MM.1S (cell line): ENCODE results near the gene ELFN1.

Source experiments
- DNase-seq: peaks from one replicate; pipeline ENCODE4 v3.0.0-alpha.2; 2015
- H2AFZ ChIP-seq: fragments of 300-600 bp; sonication (generic); 2 replicates; pipeline ENCODE4 v1.6.0; 2016; ENCODE audit warnings: antibody characterized with exemption, low read length
- H3F3A ChIP-seq: fragments of 300-600 bp; sonication (generic); 2 replicates; pipeline ENCODE4 v1.6.1; 2016; ENCODE audit warnings: mild to moderate bottlenecking, antibody characterized with exemption, low read length, moderate library complexity, mixed read lengths; ENCODE audit not compliant: insufficient read depth
- H3K27ac ChIP-seq: fragments of 300-600 bp; sonication (generic); 2 replicates; pipeline ENCODE4 v1.5.1; 2016; ENCODE audit warnings: mild to moderate bottlenecking, low read length
- H3K27me3 ChIP-seq: fragments of 300-600 bp; sonication (generic); replicated peaks from 2 replicates; pipeline ENCODE4 v1.6.0; 2016; ENCODE audit warnings: low read length; ENCODE audit not compliant: insufficient read depth
- H3K36me3 ChIP-seq: fragments of 300-600 bp; sonication (generic); replicated peaks from 2 replicates; pipeline ENCODE4 v1.6.1; 2016; ENCODE audit warnings: mild to moderate bottlenecking, low read length, mixed read lengths; ENCODE audit not compliant: insufficient read depth
- H3K4me1 ChIP-seq: fragments of 300-600 bp; sonication (generic); 2 replicates; pipeline ENCODE4 v1.6.1; 2016; ENCODE audit warnings: low read length, mixed read lengths
- H3K4me2 ChIP-seq: fragments of 300-600 bp; sonication (generic); 2 replicates; pipeline ENCODE4 v1.6.0; 2016; ENCODE audit warnings: low read depth, low read length
- H3K4me3 ChIP-seq: fragments of 300-600 bp; sonication (generic); 2 replicates; pipeline ENCODE4 v1.5.1; 2016; ENCODE audit warnings: low read length, mixed read lengths
- H3K79me2 ChIP-seq: fragments of 300-600 bp; sonication (generic); 2 replicates; pipeline ENCODE4 v1.6.1; 2016; ENCODE audit warnings: mixed run types, low read length, mixed read lengths
- H3K9ac ChIP-seq: fragments of 300-600 bp; sonication (generic); 2 replicates; pipeline ENCODE4 v1.6.1; 2016; ENCODE audit warnings: low read length, mixed read lengths
- H3K9me2 ChIP-seq: fragments of 300-600 bp; sonication (generic); replicated peaks from 2 replicates; pipeline ENCODE4 v1.6.1; 2016; ENCODE audit warnings: mild to moderate bottlenecking, low read length, mixed read lengths; ENCODE audit not compliant: insufficient read depth
- H3K9me3 ChIP-seq: fragments of 300-600 bp; sonication (generic); replicated peaks from 2 replicates; pipeline ENCODE4 v1.6.1; 2016; ENCODE audit warnings: mild to moderate bottlenecking, low read length, mixed read lengths; ENCODE audit not compliant: insufficient read depth
- H4K20me1 ChIP-seq: fragments of 300-600 bp; sonication (generic); 2 replicates; pipeline ENCODE4 v1.6.1; 2016; ENCODE audit warnings: mild to moderate bottlenecking, low read length, moderate library complexity, mixed read lengths; ENCODE audit not compliant: insufficient read depth
- CTCF ChIP-seq: fragments of 300-600 bp; sonication (generic); IDR thresholded peaks from 2 replicates; pipeline ENCODE4 v1.5.1; 2016; ENCODE audit warnings: antibody characterized with exemption, low read length, mixed read lengths
- EZH2 ChIP-seq: fragments of 300-600 bp; sonication (generic); optimal IDR thresholded peaks from 2 replicates; pipeline ENCODE3; 2017; ENCODE audit warnings: low read depth, mild to moderate bottlenecking, antibody characterized with exemption, low read length, mixed read lengths
- EZH2phosphoT487 ChIP-seq: fragments of 300-600 bp; sonication (generic); IDR thresholded peaks from 2 replicates; pipeline ENCODE4 v1.6.1; 2018; ENCODE audit warnings: antibody characterized with exemption, low read length

The ELFN1 gene

GRCh38 chr7:1622441-1622840 lies 47.6 kb upstream of the ELFN1 start:
- Histone ChIP-seq H3F3A (no peaks in the 10 kb centered on the region), H3K79me2 (no peaks in the 10 kb centered on the region), H2AFZ (no peak overlapping the region), H3K4me1 (no peaks in the 10 kb centered on the region), H3K4me2 (no peak overlapping the region), H4K20me1 (no peaks in the 10 kb centered on the region), H3K4me3 (no peak overlapping the region), H3K9me3 (no peaks in the 10 kb centered on the region), H3K9ac (no peak overlapping the region), H3K9me2 (no peaks in the 10 kb centered on the region), H3K27me3 (peaks cover 55% of the 10 kb centered on the region), H3K36me3 (no peaks in the 10 kb centered on the region), H3K27ac (no peak overlapping the region)
- no peak for DNase-seq
- TF ChIP-seq EZH2 (no peak), CTCF (no peak), EZH2phosphoT487 (no peak)

GRCh38 chr7:1623810-1624209 lies 46.3 kb upstream of the ELFN1 start:
- Histone ChIP-seq H3F3A (no peaks in the 10 kb centered on the region), H3K9me3 (no peaks in the 10 kb centered on the region), H3K4me1 (no peaks in the 10 kb centered on the region), H4K20me1 (no peaks in the 10 kb centered on the region), H2AFZ (no peak overlapping the region), H3K9me2 (no peaks in the 10 kb centered on the region), H3K27me3 (peaks cover 58% of the 10 kb centered on the region), H3K4me3 (no peak overlapping the region), H3K27ac (no peak overlapping the region), H3K9ac (no peak overlapping the region), H3K79me2 (no peaks in the 10 kb centered on the region), H3K36me3 (no peaks in the 10 kb centered on the region), H3K4me2 (no peak overlapping the region)
- TF ChIP-seq EZH2phosphoT487 (no peak), CTCF (no peak), EZH2 (no peak)
- DNase-seq: no peak

GRCh38 chr7:1624999-1625927 lies 44.8 kb upstream of the ELFN1 start:
- no peak overlapping the region for H3K4me2 ChIP-seq
- no peaks in the 10 kb centered on the region for H3K36me3 ChIP-seq
- no peak for DNase-seq
- peaks cover 67% of the 10 kb centered on the region for H3K27me3 ChIP-seq
- no peak overlapping the region for H3K4me3 ChIP-seq
- no peak for TF ChIP-seq EZH2
- no peaks in the 10 kb centered on the region for H3K79me2 ChIP-seq
- no peaks in the 10 kb centered on the region for H3K9me3 ChIP-seq
- H3K4me1 ChIP-seq: no peaks in the 10 kb centered on the region
- H3K9me2 ChIP-seq: no peaks in the 10 kb centered on the region
- H3K27ac ChIP-seq: no peak overlapping the region
- no peaks in the 10 kb centered on the region for H3F3A ChIP-seq
- no peak overlapping the region for H2AFZ ChIP-seq
- H3K9ac ChIP-seq: no peak overlapping the region
- H4K20me1 ChIP-seq: no peaks in the 10 kb centered on the region

- no peak overlapping the region for H3K4me2 ChIP-seq
- no peak for TF ChIP-seq EZH2
- TF ChIP-seq CTCF: no peak
- TF ChIP-seq EZH2phosphoT487: no peak
- H3K27ac ChIP-seq: no peak overlapping the region
These were observed 43.3 kb upstream of the ELFN1 start for GRCh38 chr7:1626769-1627168.

More at GRCh38 chr7:1626769-1627168, 43.3 kb upstream of the ELFN1 start:
- H3K4me1 ChIP-seq: no peaks in the 10 kb centered on the region
- H3K9me2 ChIP-seq: no peaks in the 10 kb centered on the region
- no peaks in the 10 kb centered on the region for H4K20me1 ChIP-seq
- no peaks in the 10 kb centered on the region for H3F3A ChIP-seq
- no peaks in the 10 kb centered on the region for H3K9me3 ChIP-seq
- H3K36me3 ChIP-seq: no peaks in the 10 kb centered on the region
- DNase-seq: no peak
- peaks cover 52% of the 10 kb centered on the region for H3K27me3 ChIP-seq
- H3K79me2 ChIP-seq: no peaks in the 10 kb centered on the region
- H3K9ac ChIP-seq: no peak overlapping the region
- no peak overlapping the region for H2AFZ ChIP-seq
- no peak overlapping the region for H3K4me3 ChIP-seq
